Dedifferentiated amniotic fluid mesenchymal stem cell (primary cell): ENCODE results near the gene SMIM41.
A peak's percentile ranks its signal among the peaks of the same experiment; 100 is the strongest.

Experiments used
- DNase-seq: peaks from one replicate; pipeline ENCODE4 v3.0.0-alpha.2; 2016; ENCODE audit errors: extremely low spot score

The SMIM41 gene

DNA sequence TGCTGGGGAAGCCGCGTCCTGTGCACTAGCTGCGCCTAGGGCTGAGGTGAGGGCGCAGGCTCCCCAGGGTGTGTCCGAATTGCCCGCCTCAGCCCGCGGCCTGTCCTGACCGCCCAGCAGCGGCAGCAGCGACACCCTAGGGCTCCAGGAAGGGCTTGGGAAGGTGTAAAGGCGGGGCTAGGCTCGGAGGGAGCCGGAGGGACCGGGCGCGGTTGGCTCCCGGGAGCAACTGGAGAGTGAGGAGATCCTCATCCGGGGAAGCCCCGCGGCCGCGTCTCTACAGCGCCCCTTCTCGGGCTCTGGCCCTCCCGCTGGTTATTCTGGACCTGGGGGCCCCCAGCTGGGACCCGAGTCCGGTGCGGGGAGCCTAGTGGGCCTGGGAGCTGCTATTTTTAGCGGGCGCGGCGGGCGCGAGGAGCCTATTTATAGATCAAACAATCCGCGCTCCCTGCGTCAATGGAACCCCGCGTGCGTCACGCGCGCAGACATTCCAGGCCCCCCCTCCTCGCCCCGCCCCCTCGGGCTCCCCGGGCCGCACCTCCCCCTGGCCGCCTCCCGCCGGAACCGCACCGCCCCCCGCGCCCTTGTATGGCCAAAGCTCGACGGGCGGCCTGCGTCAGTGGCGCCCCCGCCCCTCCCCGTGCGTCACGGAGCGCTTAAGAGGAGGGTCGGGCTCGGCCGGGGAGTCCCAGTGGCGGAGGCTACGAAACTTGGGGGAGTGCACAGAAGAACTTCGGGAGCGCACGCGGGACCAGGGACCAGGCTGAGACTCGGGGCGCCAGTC is 28.6 kb upstream of the SMIM41 start, which contains the start of gene NR4A1:
NR4A1 (plus strand) TSS at position 685 of the 784 bp plus-strand sequence. CDS start 2,887 bp downstream, outside the sequence.
- peak; percentile 86 for DNase-seq

DNA sequence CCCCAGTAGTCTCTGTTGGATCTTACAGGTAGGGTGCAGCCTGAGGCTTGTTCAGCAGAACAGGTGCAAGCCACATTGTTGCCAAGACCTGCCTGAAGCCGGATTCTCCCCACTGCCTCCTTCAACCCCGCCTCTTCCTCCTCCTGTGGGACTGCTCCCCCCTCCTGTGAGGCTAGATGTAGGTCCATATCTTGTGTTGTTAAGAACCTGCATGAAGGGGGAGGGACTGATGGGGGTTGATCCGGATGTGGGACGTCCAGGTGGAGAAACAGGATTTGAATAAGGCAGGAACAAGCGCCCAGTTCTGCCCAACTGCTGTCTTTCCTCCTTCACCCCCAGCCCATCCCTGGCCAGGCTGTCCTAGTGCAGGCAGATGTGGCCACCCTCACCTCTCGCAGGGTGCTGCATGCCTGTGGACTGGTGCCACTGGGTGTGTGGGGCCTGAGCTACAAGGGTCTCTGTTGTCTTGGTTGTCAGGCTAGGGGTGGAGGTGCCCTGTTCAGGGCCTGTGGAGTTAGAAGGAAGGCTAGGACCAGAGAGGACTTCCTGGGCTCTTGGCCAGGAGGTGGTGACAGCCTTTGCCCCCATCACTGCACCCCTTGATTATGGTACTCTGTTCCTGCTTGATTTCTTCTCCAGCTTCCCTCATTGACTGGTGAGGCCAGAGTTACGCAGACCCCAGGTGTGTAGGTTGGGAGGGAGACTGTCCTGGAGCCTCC is 26.9 kb upstream of the SMIM41 start:
- no peak for DNase-seq

DNA sequence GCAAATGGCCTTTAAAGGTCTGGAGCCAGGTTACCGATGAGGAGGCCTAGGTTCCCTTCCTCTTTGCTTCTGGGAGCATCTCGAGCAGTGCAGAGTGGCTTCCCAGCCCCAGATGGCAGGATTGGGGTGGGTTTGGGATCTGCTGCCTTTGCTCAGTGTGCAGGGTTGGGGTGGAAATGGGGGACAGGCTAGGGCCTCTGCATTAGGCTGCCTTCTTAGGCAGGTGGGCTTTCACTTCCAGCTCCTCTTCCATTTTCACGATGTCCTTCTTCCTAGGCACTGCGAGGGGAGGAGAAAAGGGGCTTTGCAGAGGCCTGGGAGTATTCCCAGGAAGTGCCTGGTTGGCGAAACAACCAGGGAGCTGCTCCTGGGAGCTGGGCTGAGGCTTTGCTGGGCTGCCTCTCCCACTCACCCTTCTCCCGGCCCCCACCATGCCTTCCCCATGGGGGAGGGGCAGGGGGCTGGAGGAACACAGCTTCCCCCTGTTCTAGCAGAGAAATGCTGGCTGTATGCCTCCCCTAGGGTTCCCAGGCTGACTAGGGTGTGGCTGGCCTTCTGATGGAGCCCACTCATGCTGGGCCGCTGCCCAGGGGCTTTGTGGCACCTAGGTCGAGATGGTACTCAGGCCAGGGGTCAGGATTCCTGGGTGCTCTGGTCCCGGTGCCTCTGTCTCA is 25.8 kb upstream of the SMIM41 start:
- no peak for DNase-seq

DNA sequence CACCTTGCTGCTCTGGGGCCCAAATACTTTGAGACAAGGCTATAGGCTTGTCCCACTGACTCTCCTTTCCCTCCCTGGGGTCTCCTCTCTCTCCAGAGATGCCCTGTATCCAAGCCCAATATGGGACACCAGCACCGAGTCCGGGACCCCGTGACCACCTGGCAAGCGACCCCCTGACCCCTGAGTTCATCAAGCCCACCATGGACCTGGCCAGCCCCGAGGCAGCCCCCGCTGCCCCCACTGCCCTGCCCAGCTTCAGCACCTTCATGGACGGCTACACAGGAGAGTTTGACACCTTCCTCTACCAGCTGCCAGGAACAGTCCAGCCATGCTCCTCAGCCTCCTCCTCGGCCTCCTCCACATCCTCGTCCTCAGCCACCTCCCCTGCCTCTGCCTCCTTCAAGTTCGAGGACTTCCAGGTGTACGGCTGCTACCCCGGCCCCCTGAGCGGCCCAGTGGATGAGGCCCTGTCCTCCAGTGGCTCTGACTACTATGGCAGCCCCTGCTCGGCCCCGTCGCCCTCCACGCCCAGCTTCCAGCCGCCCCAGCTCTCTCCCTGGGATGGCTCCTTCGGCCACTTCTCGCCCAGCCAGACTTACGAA is 25.2 kb upstream of the SMIM41 start:
- no peak for DNase-seq

DNA sequence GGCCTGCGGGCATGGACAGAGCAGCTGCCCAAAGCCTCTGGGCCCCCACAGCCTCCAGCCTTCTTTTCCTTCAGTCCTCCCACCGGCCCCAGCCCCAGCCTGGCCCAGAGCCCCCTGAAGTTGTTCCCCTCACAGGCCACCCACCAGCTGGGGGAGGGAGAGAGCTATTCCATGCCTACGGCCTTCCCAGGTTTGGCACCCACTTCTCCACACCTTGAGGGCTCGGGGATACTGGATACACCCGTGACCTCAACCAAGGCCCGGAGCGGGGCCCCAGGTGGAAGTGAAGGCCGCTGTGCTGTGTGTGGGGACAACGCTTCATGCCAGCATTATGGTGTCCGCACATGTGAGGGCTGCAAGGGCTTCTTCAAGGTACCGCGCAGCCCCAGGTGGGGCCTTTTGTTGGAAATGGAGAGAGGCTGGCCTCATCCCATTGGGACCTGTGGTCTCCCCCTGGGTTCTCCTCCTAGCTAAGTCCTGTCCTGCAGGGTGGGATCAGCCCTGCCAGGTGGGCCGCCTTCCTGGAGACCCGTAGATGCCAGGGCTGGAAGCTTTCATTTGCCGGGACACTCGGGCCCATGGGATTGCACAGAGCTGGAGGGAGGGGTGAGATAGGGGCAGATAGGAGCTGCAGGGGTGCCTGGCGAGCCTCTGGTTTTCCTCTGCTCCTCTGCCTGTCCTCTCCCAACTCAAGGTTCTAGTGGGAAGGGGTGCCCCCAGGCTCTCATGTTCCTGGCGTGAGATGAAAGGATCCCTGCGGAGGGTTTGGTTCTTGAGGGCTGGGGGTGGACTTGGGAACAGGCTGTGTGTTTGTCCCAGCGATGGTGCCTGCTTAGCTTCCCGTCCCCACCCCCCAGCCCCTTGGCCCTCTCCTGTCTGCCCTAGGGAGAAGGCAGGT is 24.4 kb upstream of the SMIM41 start:
- DNase-seq: no peak

DNA sequence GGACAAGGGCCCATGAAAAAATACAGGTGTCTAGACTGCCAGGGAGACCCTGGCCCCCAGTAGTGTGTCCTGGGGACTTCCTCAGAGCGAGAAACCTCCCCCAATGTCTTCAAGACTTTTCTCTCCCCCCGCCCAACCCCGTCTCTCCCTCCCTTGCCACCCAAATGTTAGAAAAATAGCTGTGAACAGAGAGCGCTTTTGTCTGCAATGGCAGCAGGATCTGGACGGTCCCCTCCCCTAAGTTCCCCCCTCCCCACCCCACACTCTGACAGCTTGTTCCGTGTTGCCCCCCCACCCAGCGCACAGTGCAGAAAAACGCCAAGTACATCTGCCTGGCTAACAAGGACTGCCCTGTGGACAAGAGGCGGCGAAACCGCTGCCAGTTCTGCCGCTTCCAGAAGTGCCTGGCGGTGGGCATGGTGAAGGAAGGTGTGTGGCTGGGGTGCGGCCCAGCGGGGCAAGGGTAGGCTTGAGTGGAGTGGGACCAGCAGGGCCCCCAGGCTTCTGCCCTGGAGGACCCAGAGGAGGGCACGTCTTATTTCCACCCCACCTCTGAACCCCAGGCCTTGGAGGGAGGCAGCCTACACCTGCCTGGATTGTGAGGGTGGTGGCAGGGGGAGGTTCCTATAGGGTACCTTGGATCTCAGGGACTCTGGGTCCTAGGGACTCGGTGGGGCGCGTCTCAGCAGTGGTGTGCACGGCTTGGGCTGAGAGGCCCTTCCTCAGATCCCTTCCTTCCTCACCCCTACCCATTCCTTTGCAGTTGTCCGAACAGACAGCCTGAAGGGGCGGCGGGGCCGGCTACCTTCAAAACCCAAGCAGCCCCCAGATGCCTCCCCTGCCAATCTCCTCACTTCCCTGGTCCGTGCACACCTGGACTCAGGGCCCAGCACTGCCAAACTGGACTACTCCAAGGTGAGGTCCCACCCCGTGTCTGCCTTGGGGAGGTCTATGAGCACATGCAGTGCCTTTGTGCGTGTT is 23.5 kb upstream of the SMIM41 start:
- DNase-seq: no peak

DNA sequence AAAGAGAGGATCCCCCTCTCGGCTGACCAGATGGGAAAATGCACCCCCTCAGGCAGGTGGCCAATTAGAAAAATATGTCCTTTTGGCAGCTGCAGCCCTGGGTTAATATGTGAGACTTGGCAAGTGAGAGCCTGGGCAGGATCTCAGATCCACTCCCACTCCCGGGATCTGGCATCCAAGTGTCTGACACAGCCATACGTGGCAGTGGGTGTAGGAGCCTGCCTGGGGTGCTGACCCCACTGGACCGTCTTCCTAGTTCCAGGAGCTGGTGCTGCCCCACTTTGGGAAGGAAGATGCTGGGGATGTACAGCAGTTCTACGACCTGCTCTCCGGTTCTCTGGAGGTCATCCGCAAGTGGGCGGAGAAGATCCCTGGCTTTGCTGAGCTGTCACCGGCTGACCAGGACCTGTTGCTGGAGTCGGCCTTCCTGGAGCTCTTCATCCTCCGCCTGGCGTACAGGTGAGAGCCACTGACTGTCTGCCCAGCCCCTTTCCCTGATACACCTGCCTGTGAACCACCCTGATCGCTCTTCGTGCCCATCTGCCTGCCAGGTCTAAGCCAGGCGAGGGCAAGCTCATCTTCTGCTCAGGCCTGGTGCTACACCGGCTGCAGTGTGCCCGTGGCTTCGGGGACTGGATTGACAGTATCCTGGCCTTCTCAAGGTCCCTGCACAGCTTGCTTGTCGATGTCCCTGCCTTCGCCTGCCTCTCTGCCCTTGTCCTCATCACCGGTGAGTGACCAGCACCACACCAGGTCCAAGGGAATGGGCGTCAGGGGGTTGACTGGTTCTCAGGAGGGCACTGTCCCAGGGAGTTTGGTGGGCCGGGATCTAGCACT is 22.5 kb upstream of the SMIM41 start:
- no peak for DNase-seq

DNA sequence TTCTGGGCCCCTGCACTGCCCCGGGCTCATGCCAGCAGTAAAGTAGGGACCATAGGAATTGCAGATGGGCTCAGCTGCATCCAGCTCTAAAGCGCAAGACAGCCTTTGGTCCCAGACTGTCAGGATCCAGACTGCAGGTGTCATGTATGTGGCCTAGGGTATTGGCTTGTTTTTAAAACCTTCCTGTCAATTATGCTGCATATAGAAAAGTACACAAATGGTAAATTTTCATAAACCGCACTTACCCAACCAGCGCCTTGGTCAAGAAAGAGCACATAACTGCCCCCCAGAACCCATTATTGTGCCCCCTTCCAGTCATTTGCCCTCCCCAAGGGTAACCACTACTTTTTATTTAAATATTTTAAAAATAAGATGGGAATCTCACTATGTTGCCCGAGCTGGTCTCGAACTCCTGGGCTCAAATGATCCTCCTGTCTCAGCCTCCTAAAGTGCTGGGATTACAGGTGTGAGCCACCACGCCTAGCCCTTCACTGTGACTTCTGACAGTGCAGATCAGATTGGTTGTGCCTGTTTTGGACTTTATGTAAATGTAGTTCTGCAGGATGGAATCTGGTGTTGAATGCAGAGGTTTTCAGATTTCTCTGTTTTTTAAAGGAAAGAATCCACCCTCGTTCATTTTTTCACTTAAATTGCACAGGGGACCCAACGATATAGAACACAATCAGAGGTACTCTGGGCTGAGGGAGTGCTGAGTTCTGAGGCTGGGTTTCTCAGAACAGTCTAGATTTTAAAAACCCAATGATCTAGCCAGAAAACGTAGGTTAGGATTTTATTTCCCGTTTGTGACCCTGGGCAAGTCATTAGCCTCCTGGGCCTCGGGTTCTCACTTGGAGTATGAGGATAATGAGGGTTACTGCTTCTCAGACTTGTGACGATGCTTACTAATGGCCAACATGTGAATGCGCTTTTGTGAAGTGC is 21.6 kb upstream of the SMIM41 start:
- DNase-seq: no peak

DNA sequence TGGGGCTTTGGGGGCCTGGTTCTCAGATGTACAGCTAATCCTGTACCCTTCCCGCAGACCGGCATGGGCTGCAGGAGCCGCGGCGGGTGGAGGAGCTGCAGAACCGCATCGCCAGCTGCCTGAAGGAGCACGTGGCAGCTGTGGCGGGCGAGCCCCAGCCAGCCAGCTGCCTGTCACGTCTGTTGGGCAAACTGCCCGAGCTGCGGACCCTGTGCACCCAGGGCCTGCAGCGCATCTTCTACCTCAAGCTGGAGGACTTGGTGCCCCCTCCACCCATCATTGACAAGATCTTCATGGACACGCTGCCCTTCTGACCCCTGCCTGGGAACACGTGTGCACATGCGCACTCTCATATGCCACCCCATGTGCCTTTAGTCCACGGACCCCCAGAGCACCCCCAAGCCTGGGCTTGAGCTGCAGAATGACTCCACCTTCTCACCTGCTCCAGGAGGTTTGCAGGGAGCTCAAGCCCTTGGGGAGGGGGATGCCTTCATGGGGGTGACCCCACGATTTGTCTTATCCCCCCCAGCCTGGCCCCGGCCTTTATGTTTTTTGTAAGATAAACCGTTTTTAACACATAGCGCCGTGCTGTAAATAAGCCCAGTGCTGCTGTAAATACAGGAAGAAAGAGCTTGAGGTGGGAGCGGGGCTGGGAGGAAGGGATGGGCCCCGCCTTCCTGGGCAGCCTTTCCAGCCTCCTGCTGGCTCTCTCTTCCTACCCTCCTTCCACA is 20.7 kb upstream of the SMIM41 start:
- no peak for DNase-seq

DNA sequence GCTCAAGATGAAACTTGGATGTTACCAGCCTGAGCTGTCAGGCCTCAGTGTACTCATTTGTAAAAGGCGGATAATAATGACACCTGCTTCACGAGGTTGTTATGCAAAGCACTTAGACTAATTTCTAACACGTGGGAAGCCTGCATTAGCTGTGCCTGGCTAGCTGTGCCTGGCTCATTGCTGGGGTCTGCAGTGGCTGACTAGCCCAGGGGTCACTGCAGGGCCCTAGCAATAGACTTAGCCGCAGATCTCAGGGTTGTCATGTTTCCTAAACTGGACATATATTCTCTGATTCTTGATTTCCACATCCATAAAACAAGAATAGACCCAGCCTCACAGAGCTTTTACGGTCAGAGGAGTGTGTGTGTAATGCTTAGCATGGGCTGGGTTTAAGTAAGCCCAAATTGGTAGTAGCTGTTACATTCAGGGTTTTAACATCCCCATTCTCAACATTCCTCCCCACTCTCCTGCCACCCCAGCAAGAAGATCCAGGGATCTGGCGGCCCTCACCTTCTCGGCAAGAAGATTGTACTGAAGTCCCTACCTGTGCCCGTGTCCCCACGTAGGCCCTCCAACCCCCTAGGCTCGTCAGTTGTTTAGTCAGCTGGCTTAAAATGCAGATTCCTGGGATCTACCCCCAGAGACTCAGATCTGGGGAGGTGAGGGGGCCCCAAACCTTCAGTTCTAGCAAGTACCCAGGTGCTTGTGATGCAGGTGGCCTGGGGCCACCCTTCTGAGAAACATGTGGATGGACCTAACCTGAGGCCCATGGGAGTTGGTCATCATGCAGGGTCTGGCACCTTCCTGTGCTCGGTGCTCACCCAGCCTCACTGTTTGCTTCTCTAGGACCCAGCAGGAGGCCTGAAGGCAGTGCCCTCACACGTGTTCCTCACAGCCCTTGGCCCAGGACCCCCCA is 19.7 kb upstream of the SMIM41 start:
- DNase-seq: no peak

DNA sequence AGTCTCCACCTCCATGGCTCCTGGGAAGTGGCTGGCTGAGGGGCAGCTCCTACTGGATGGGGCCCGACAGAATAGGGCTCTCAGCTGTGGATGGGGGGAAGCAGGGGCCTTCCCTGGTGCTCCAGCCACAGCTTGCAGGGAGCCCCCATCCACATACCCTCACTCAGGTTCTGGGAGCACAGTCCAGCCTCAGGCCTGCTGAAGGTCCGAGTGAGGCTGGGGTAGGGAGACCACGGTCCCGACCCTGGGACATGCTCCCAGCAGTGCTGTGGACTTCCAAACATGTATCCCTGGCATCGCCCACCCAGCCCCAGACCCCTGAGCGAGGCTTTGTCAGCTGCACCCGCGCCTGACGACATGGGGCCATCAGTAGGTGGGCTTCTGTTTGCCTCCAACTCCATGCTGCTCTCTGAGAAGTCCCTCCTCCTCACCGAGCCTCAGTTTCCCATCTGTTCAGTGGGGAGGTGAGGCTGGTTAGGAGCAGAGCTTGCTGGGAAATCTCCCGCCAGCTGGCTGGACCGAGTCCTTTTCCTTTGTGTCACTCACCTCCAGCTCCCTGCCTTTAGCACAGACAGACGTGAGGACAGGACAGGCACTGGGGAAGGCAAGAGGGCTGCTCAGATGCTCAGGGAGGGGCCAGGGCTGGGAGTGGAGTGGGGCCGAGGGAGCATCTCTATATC is 18.9 kb upstream of the SMIM41 start:
- DNase-seq: no peak

DNA sequence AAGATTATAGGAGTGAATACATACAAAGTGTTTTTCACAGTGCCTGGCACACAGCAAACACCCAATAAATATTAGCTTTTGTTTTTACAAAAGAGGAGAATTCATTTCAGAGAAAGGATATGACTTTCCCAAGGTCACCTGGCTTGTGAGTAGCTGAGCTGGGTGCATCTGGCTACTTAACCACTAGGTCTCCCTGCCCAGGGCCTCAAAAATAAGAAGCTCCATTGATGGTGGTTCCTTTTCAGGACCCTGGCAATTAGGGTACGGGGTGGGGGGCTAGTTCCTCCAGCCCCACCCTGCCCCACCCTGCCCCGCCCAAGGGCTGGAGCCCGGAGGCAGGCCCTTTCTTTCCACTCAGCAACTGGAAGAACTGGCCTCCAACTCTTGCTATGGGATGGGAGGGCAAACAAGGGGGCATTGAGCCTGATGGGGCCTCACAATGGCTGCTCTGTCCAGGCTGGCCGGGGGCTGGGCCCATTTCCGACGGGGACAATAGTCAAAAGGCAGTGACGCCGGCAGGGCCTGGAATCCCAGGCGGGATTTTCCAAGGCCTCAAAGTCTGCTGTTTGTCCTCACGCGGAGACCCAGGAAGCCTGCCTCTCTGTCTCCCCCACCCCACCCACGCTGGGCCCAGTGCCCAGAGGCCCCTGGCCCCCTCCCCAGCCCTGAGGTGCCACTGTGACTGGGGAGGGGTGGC is 17.9 kb upstream of the SMIM41 start:
- DNase-seq: no peak

DNA sequence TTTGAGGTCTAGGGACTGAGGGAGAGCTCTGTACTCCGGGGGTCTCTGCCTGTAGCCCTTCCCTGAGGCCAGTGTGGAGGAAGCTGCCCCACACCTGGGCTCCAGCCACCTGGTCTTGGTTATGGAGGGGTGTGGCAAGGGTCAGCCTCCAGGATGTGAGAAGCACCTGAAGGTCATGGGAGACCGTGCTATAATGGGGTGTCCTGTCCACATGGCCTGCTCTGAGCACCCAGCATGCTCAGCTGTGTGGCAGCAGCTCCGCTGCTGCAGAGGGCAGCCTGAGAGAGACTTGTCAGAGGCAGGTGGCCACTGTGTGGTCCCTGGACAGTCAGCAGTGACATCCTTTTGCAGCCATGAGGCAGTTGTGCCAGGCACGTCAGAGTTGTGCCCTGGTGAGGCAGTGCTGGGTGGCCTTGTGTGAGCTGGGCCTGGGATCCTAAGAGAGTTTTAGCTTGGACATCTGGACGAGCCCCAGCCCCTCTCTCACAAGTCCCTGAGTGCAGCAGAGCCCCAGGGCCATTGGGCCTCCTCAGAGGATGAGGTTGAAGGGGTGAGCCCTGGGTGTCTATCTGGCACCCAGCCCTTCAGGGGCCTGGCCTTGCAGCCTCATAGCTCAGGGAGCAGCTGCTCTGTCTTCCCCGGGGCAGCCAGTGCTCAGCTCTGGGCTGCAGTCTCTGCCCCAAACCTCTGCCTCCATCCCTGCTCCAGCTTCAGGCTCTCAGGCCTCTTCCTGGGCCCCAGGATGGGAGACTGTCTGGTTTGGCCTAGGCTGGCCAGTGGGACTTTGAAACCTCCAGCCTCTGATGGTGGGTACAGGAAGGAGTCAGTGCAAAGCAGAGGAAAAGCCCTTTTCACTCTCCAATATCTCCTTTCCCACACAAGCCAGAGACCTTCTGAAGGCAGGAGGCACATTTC is 17.1 kb upstream of the SMIM41 start:
- no peak for DNase-seq
